Common myeloid progenitor, CD34-positive (primary cell): ENCODE results near the gene PTPRN2.

Source experiments
- CTCF ChIA-PET: fragments of 350-600 bp; sonication (Branson Sonifier 250); formaldehyde crosslinking; loops from one replicate; lab custom pipeline; 2021; ENCODE audit warnings: antibody characterized with exemption; lab: Charles Lee
- POLR2A ChIA-PET: fragments of 350-600 bp; sonication (Branson Sonifier 250); formaldehyde crosslinking; loops from one replicate; lab custom pipeline; 2021; ENCODE audit warnings: antibody characterized with exemption; lab: Charles Lee
- DNase-seq, 3 donors: peaks; one replicate each; pipeline versions ENCODE4 v3.0.0 to v3.0.0-alpha.2; 2013
- H3K27ac ChIP-seq, 2 experiments: 1 replicate in 1 of 2; 2 replicates in 1 of 2; pipeline ENCODE4 v1.7.0; 2013; ENCODE audit warnings: inconsistent platforms in 2 of 2, low read length in 2 of 2, mild to moderate bottlenecking in 2 of 2, low read depth in 1 of 2, moderate library complexity in 1 of 2; ENCODE audit not compliant: severe bottlenecking in 2 of 2, insufficient read depth in 1 of 2, poor library complexity in 1 of 2
- H3K27me3 ChIP-seq, 5 experiments: replicated peaks in 2 of 5; 1 replicate in 3 of 5; 2 replicates in 2 of 5; pipeline versions ENCODE4 v1.6.1 to v1.7.0; 2013; ENCODE audit warnings: low read length in 4 of 5, mild to moderate bottlenecking in 2 of 5, moderate library complexity in 2 of 5, inconsistent platforms in 1 of 5; ENCODE audit not compliant: insufficient read depth in 5 of 5, control insufficient read depth in 4 of 5
- H3K36me3 ChIP-seq, 4 experiments: 1 replicate in 2 of 4; 2 replicates in 2 of 4; pipeline versions ENCODE4 v1.6.1 to v1.7.0; 2013; ENCODE audit warnings: low read length in 3 of 4, control low read depth in 1 of 4, mild to moderate bottlenecking in 1 of 4; ENCODE audit not compliant: control insufficient read depth in 4 of 4, insufficient read depth in 4 of 4
- H3K4me1 ChIP-seq, 4 experiments: 1 replicate in 3 of 4; 2 replicates in 1 of 4; pipeline versions ENCODE4 v1.6.1 to v1.7.1; 2013; ENCODE audit warnings: low read length in 3 of 4, mild to moderate bottlenecking in 3 of 4, control low read depth in 1 of 4, inconsistent platforms in 1 of 4, moderate library complexity in 1 of 4; ENCODE audit not compliant: control insufficient read depth in 4 of 4, insufficient read depth in 4 of 4; ENCODE audit errors: control extremely low read depth in 1 of 4
- H3K4me3 ChIP-seq, 7 experiments: 1 replicate in 4 of 7; 2 replicates in 3 of 7; pipeline versions ENCODE4 v1.5.1 to v1.7.0; 2013; ENCODE audit warnings: mild to moderate bottlenecking in 7 of 7, low read length in 6 of 7, moderate library complexity in 6 of 7, inconsistent platforms in 2 of 7, low read depth in 2 of 7, control low read depth in 1 of 7; ENCODE audit not compliant: insufficient read depth in 4 of 7, control insufficient read depth in 1 of 7; ENCODE audit errors: extremely low read depth in 1 of 7
- H3K9me3 ChIP-seq, 5 experiments: 1 replicate in 4 of 5; 2 replicates in 1 of 5; pipeline versions ENCODE4 v1.6.1 to v1.7.1; 2013; ENCODE audit warnings: low read length in 4 of 5, mild to moderate bottlenecking in 2 of 5, inconsistent platforms in 1 of 5, low read depth in 1 of 5, moderate library complexity in 1 of 5; ENCODE audit not compliant: control insufficient read depth in 4 of 5, insufficient read depth in 2 of 5; ENCODE audit errors: control extremely low read depth in 1 of 5
- WGBS: methylation state at CpG from one replicate; pipeline ENCODE4 v1.1.5; 2013; ENCODE audit not compliant: insufficient coverage; 5-methylcytosine and 5-hydroxymethylcytosine counted together

PTPRN2 gene

DNA sequence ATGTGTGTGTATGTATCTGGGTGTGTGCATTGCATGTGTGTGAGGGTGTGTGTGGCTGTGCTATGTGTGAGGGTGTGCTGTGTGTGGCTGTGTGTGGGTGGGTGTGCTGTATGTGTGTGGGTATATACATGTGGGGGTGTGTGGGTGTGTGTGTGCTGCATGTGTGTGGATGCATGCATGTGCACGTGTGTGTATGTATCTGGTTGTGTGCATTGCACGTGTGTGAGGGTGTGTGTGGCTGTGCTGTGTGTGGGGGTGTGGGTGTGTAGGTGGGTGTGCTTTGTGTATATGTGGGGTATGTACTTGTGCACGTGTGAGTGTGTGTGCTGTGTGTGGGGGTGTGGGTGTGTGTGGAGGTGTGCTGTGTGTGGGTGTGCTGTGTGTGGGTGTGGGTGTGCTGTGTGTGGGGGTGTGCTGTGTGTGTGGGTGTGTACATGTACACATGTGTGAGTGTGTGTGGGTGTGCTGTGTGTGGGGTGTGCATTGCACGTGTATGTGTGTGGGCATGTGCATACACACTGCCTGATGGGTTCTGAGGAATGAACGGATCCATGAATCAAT, 579.8 kb downstream of the PTPRN2 start:
- POLR2A ChIA-PET = no interaction called here
- DNase-seq = no peak
- H3K36me3 ChIP-seq = no peaks in the 10 kb centered on the region
- no peaks in the 10 kb centered on the region for H3K9me3 ChIP-seq
- no peaks in the 10 kb centered on the region for H3K4me1 ChIP-seq
- WGBS = 100% methylated on average over 2 of the region's 5 CpGs
- H3K4me3 ChIP-seq = no peak overlapping the region
- CTCF ChIA-PET = no interaction called here
- H3K27me3 ChIP-seq = peaks cover 0 to 5% (median 0%) of the 10 kb centered on the region in 5 experiments
- no peak overlapping the region for H3K27ac ChIP-seq

DNA sequence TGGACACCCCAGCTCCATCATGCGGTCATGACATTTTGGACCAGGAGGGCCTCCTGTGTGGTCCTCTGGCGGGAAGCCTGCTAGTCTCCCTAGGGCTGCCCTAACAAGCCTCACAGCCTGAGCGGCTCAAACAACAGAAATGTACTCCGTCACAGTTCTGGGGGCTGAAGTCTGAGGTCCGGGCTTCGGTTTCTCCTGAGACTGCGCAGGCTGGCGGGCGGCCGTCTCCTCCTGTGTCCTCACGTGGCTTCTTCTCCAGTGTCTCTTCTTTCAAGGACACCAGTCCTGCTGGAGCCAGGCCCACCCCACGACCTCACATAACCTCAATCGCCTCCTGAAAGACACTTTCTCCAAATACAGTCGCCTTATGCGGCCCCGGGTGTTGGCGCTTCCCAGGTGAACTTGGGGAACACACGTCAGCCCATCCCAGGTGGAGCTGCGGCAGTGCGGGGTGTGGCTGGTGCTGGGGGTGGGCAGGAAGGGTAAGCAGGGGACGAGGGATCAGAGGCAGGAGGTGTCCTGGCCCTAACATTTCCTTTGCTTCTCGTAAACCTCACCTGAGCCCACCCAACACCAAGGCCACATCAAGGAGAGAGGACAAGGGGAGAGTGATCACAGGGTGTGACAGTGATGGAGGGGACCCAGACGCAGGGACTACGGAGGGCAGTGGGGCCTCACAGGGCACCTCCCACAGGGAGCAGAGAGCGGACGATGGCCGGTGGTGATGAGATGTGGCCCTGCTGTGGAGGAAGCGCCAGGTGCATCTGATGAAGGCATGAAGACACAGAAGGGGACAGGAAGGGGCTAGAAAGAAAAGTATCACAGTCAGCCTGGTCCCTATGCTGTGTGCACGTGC, 580.6 kb downstream of the PTPRN2 start:
- Histone ChIP-seq H3K27me3 (peaks cover 0 to 5% (median 0%) of the 10 kb centered on the region in 5 experiments), H3K36me3 (no peaks in the 10 kb centered on the region), H3K4me1 (no peaks in the 10 kb centered on the region), H3K4me3 (no peak overlapping the region), H3K27ac (no peak overlapping the region), H3K9me3 (no peaks in the 10 kb centered on the region)
- CTCF ChIA-PET = no interaction called here
- POLR2A ChIA-PET = no interaction called here
- no peak for DNase-seq
- 91% methylated on average over 27 of the region's 29 CpGs for WGBS

DNA sequence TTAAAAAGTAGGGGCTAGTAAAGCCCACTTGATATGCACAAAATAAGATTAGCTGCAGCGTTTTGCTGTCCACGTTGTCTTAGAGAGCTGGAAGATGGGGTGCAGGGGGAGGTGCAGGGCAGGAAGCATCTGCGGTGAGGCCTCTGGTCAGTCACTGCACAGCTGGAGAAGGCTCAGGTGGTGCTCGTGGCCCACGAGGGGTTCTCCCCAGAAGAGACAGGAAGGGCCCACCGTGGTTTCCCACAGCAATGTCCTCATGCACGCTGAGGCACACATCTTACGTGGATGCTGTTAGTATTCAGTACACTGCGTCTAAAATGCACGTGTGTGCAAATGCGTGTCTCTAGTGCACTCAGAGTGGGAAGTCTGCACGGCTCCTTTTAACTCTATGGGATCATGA, 582.1 kb downstream of the PTPRN2 start:
- H3K9me3 ChIP-seq = no peaks in the 10 kb centered on the region
- no peak overlapping the region for H3K4me3 ChIP-seq
- no peaks in the 10 kb centered on the region for H3K4me1 ChIP-seq
- DNase-seq = no peak
- H3K27me3 ChIP-seq = peaks cover 0 to 5% (median 0%) of the 10 kb centered on the region in 5 experiments
- 59% methylated on average over 12 of the region's 12 CpGs for WGBS
- H3K27ac ChIP-seq = no peak overlapping the region
- POLR2A ChIA-PET = no interaction called here
- CTCF ChIA-PET = interaction anchor here (1.0 to 1.1 kb wide), 2 partner anchors 13 to 27 kb away, joined by 3 read pairs; no protein-coding TSS in a partner anchor
- no peaks in the 10 kb centered on the region for H3K36me3 ChIP-seq

DNA sequence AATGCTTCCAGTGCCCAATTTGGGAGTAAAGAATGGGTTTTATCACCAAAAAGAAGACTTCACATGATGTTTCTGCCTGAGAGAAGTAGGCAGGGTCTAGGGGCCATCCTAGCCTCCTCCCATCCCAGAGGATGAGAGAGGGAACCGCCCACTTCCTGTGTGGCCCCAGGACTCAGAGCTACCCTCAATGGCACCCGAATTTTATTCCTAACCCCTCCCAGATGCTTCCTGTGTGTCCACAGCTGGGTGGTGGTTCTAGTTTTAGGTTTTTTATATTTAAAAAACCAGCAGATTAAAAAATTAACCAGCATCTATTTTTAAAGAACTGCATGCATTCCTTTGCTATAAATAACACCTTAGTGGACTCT, 583.5 kb downstream of the PTPRN2 start:
- ChIA-PET POLR2A (no interaction called here), CTCF (no interaction called here)
- DNase-seq = no peak
- Histone ChIP-seq H3K27me3 (peaks cover 0 to 5% (median 0%) of the 10 kb centered on the region in 5 experiments), H3K27ac (no peak overlapping the region), H3K4me1 (no peaks in the 10 kb centered on the region), H3K9me3 (no peaks in the 10 kb centered on the region), H3K4me3 (no peak overlapping the region), H3K36me3 (no peaks in the 10 kb centered on the region)
- no CpG with 5 or more reads among the region's 2 CpGs for WGBS

DNA sequence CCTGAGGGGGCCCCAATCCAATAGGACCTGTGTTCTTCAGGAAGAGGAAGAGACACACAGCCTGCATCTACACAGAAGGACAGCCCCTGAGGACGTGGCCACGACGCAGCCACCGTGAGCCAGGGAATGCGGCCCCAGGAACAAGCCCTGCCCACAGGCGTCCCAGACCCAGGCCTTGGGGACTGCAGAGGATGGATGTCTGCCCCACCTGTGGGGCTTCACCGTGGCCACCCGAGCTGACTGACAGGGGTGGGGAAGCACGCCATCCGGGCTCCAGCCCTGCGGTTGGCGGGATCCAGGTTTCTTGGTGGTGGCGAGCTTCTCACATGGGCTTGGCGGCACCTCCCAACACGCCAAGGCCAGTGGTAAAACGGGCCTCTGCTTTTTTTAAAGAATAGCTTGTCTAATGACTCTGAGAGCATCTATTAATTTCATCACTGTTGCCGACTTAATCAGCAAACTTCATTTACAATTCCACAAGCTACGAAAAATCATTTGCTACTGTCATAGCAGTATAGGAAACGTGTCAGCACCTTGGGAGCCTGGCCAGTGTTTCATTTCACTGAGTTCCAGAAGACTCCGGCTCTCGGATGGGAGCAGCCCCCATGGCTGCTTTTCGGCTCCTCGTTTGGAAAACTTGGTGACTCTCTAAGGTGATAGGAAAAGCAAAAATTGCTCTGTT, 584.0 kb downstream of the PTPRN2 start:
- ChIA-PET CTCF (no interaction called here), POLR2A (no interaction called here)
- H3K27ac ChIP-seq = no peak overlapping the region
- no peak for DNase-seq
- 94% methylated on average over 18 of the region's 23 CpGs for WGBS
- no peak overlapping the region for H3K4me3 ChIP-seq
- no peaks in the 10 kb centered on the region for H3K9me3 ChIP-seq
- H3K4me1 ChIP-seq = no peaks in the 10 kb centered on the region
- no peaks in the 10 kb centered on the region for H3K36me3 ChIP-seq
- peaks cover 0 to 5% (median 0%) of the 10 kb centered on the region in 5 experiments for H3K27me3 ChIP-seq

DNA sequence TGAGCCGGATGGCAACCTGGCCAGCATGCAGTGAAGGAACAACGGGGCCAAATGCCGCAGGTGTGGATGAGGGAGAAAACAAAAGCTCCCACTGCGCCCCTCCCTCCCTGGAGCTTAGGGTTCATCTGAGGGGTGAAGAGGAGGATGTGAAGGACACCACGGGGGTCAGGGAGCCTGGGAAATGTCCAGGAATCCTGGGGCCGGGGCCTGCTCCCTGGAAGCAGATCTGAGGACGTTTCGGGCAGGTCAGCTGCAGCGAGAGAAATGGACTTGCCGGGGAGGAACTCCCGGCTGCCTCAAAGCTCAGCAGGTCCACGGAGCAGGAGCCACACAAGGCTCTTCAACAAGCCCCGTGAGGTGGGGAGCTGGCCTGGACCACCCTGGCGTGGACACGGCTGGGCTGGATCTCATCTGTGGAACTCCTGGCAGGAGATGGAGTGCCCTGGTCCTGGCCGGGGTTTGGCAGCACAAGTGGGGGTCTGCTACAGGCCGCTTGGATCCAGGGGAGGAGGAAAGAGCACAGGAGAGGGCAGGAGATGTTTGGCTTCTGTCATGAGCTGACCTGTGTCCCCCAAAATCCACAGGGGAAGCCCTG, 585.0 kb downstream of the PTPRN2 start:
- Histone ChIP-seq H3K9me3 (no peaks in the 10 kb centered on the region), H3K27me3 (peaks cover 0 to 4% (median 0%) of the 10 kb centered on the region in 5 experiments), H3K4me3 (no peak overlapping the region), H3K27ac (no peak overlapping the region), H3K36me3 (no peaks in the 10 kb centered on the region), H3K4me1 (no peaks in the 10 kb centered on the region)
- WGBS = 93% methylated on average over 13 of the region's 17 CpGs
- no peak for DNase-seq
- ChIA-PET POLR2A (no interaction called here), CTCF (no interaction called here)
